GM12874 (cell line): ENCODE data around the gene FBXW7.

Experiments used
- TF ChIP-seq, protein P1 (sequence below): IDR thresholded peaks from 2 replicates; pipeline ENCODE4 v1.5.1; 2011; ENCODE audit warnings: low read depth, mild to moderate bottlenecking, control low read depth, low read length, moderate library complexity; ENCODE audit not compliant: insufficient read depth

Gene FBXW7

DNA sequence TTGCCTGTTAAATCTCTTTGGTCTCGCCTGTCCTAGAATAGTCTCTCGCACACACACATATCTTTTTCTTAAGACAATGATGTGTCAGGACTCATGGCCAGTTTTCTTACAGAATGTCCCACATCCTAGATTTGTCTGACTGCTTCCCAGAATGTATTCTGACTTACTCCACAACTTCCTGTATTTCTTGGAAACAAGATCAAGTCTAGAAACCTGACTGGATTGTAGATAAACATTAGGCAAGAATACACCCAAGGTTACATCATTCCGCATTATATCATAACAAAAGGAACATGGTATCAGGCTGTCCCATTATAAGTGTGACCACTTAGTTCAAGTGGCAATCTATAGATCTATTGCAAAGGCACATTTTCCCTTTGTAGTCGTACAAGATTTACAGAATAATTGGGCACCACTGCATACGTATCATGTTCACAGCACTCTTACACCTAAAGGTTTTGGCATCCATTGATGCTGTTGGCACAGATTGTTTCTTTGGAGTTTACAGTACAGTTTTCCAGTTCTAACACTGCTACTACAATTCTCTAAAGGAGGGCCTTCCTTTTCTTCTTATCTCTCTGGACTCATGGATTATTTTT is 56.4 kb downstream of the FBXW7 start:
- TF ChIP-seq, protein P1, sequence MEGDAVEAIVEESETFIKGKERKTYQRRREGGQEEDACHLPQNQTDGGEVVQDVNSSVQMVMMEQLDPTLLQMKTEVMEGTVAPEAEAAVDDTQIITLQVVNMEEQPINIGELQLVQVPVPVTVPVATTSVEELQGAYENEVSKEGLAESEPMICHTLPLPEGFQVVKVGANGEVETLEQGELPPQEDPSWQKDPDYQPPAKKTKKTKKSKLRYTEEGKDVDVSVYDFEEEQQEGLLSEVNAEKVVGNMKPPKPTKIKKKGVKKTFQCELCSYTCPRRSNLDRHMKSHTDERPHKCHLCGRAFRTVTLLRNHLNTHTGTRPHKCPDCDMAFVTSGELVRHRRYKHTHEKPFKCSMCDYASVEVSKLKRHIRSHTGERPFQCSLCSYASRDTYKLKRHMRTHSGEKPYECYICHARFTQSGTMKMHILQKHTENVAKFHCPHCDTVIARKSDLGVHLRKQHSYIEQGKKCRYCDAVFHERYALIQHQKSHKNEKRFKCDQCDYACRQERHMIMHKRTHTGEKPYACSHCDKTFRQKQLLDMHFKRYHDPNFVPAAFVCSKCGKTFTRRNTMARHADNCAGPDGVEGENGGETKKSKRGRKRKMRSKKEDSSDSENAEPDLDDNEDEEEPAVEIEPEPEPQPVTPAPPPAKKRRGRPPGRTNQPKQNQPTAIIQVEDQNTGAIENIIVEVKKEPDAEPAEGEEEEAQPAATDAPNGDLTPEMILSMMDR = no peak

DNA sequence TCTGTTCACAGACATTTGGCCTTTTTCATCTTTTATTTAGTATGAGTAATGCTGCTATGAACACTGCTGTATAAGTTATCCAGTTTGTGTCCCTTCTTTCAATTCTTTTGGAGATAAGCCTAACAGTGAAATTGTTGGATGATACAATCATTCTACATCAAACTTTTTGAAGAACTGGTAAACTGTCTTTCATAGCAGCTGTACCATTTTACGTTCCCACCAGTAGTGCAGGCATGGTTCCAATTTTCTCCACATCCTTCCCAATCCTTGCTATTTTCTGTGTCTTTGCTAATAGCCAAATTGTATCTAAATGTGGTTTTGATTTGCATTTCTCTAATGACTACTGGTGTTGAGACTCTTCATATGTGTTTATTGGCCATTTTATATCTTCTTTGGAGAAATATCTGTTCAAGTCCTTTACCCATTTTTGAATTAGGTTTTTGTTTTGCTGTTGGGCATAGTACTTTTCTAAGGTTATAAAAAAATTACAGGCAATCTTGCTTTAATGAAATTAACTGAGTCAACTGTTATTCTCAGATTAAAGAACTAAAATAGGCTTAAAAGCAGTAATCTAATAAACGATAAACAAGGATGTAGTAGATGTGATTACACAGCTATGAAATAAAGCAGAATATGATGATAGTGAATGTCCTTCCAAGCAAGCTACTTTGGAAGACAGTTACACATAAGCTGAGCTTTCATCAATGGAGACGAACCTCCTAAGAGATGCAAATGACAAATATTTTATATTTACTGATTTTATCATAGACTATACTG is 57.2 kb downstream of the FBXW7 start:
- TF ChIP-seq, protein P1 = no peak

DNA sequence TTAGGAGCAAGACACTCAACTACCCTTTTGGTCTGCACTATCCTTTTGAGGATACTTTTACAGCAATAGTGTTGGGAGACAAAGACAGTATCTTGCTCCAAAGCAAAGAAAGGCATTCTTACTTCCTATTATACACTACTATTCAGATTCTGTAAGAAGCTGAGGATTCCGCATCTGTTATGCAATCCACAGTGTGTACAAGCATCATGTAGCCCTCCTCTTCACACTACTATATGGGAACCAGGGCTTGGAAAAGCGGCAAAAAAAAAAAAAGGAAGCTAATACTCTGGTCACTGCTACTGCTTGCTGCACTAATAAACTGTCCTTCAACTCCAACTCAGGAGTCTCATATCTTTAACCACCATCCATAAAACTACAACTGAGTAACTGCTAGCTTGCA is 59.1 kb downstream of the FBXW7 start:
- TF ChIP-seq, protein P1 = no peak

DNA sequence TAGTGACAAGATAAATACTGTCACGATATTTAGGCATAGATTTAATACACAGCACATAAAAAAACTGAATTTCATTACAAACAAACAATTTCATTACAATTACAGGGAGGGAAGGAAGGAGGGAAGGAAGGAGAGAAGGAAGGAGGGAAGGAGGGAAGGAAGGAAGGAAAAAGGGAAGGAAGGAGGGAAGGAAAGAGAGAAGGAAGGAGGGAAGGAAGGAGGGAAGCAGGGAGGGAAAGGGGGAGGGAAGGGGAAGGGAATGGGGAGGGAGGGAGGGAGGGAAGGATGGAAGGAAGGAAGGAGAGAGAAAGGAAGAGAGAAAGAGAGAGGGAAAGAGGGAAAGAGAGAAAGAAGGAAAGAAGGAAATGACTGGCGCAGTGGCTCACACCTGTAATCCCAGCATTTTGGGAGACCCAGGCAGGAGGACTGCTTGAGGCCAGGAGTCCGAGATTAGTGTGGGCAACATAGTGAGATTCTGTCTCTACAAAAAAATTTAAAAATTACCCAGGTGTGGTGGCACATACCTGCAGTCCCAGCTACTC is 64.6 kb downstream of the FBXW7 start:
- TF ChIP-seq, protein P1 = no peak

DNA sequence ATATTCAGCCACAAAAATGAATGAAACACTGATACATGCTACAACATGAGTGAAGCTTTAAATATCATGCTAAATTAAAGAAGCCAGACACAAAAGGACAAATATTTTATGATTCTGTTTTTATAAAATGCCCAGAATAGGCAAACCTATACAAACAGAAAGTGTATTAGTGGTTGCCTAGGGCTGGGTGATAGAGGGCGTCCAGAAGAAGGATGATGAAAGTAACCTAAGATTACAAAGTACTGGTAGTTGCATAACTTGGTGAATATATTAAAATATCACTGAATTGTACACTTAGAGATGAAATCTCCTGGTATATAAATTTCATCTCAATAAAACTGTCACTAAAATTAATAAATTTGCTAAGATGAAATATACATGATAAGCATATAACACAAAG is 67.5 kb downstream of the FBXW7 start:
- TF ChIP-seq, protein P1 = no peak

DNA sequence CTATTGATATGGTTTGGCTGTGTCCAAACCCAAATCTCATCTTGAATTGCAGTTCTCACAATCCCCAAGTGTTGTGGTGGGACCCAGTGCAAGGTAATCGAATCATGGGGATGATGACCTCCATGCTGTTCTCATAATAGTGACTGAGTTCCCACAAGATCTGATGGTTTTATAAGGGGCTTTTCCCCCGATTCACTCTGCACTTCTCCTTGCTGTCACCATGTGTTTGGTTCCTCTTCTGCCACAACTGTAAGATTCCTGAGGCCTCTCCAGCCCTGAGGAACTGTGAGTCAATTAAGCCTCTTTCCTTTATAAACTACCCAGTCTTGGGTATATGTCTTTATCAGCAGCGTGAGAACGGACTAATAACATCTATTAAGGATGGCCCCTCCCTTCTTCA is 68.8 kb downstream of the FBXW7 start:
- TF ChIP-seq, protein P1 = no peak

DNA sequence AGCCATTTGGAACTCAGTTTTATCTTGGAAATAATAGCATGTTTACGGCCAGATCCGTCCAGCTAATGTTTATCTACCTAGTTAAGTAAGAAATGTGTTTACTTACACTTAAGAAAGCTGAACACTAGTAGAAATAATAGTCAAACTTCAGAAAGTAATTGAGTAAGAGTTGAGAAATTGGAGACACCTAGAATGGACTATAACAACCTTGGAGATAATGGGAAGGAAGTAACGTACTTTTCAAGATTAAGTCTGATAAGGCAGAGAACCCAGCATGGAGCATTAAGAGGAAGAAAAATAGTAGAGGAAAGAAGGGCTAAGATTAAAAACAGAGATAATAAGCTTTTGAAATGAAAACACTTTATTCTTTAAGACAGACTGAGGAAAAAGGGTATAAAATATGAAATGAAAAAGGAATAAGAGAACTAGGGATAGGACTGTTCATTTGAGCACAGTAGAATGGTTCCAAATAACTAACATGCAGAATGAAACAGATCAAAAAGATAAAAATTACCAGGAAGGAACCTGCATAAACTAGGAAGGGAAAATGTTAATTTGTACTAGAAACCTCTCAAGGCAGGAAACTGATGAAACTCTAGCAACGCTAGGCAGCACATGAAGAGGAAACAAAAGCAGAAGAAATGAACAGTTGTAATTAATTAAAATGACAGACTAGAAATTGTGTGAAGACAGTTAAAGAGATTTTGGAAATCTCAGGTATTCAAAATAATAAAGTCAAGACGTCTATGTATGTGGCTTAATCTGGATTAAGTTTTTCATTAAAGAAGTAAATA is 71.7 kb downstream of the FBXW7 start:
- TF ChIP-seq, protein P1 = no peak
